Subcutaneous abdominal adipose tissue (tissue), 5 donors: ENCODE results near the gene VIPR2.

Experiments
- H3K27ac ChIP-seq: one replicate; pipeline ENCODE4 v1.7.0; 2013; ENCODE audit warnings: low read depth, mild to moderate bottlenecking, inconsistent platforms, low read length, moderate library complexity
- H3K27me3 ChIP-seq, 5 donors: one replicate each; pipeline ENCODE4 v1.7.0; 2013; ENCODE audit warnings: low read length in 5 of 5, inconsistent platforms in 1 of 5; ENCODE audit not compliant: control insufficient read depth in 5 of 5, insufficient read depth in 4 of 5
- H3K36me3 ChIP-seq, 5 donors: one replicate each; pipeline ENCODE4 v1.7.0; 2013; ENCODE audit warnings: low read length in 5 of 5; ENCODE audit not compliant: control insufficient read depth in 5 of 5, insufficient read depth in 5 of 5
- H3K4me1 ChIP-seq, 5 donors: one replicate each; pipeline ENCODE4 v1.7.0; 2013; ENCODE audit warnings: low read length in 5 of 5, mild to moderate bottlenecking in 3 of 5, moderate library complexity in 1 of 5; ENCODE audit not compliant: control insufficient read depth in 5 of 5, insufficient read depth in 5 of 5
- H3K4me3 ChIP-seq, 5 donors: one replicate each; pipeline ENCODE4 v1.7.0; 2013; ENCODE audit warnings: low read length in 5 of 5, low read depth in 1 of 5
- H3K9ac ChIP-seq, 5 donors: one replicate each; pipeline ENCODE4 v1.7.0; 2013; ENCODE audit warnings: low read length in 5 of 5, mild to moderate bottlenecking in 4 of 5, moderate library complexity in 3 of 5
- H3K9me3 ChIP-seq, 5 donors: one replicate each; pipeline ENCODE4 v1.7.0; 2013; ENCODE audit warnings: low read length in 5 of 5; ENCODE audit not compliant: control insufficient read depth in 5 of 5
- donor health status: healthy.
- donor health status: healthy.
- donor health status: healthy.
- donor health status: healthy.
- donor health status: healthy.

VIPR2 gene

DNA sequence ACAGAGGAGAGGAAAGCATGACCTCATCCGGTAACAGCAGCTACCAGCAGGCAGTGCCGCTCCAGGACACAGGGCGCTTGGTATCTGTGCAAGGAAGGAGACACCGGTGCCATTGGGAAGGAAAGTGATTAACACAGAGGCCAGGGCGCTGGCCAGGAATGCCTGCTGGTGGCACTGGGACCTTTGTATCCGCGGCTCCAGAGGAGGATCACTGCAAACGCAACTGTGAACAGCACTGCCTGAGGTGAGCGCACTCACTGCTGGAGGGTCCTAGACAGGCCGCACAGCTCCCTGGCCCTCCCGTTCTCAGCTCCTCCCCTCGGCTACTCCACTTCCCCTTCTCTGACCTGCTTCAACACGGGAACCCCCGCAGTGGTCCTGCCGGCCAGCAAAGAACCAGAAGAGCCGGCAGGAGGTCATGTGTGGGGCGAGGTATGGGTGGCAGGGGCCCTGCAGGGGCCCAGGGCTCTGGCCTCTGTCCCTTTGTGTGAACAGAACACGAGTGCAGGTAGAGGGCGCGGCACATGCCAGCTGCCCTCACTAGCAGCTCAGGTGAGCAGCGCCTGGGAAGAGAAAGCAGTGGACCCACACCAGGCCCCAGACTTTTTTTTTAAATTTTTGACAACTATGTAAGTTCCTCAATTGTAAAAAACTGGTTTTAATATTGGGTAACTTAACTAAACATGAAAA, 107.6 kb downstream of the VIPR2 start:
- Histone ChIP-seq H3K4me1 (peaks cover 0 to 5% (median 3%) of the 10 kb centered on the region in 5 donors), H3K27ac (no peak overlapping the region), H3K9me3 (no peaks in the 10 kb centered on the region), H3K36me3 (no peaks in the 10 kb centered on the region), H3K27me3 (peaks cover 0 to 18% (median 4%) of the 10 kb centered on the region in 5 donors), H3K4me3 (no peak overlapping the region), H3K9ac (no peak overlapping the region)

DNA sequence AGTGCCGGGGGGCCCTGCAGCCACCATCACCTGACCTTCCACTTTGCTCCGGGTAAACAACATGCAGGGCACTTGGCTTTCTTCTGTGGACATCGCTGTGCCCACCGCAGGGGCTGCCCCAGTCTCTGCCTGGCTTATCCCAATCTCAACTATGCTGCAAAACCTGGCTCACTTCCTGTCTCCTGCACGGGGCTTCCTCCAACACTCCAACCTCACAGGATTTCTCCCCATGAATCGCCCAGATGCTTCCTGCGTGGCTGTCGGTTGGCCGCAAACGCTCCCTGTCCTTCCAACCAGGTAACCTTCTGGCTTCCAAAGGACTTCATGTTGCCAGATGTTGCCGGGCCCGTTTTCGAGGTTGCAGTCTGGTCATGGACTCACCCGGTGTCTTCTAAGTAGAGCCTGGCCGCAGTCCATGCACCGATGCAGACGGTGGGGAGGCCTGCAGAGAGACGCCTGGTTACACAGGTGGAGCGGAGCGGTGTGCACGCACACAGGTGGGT, 109.0 kb downstream of the VIPR2 start:
- H3K9ac ChIP-seq = no peak overlapping the region
- peaks cover 0 to 19% (median 14%) of the 10 kb centered on the region in 5 donors for H3K4me1 ChIP-seq
- no peaks in the 10 kb centered on the region for H3K36me3 ChIP-seq
- H3K9me3 ChIP-seq = no peaks in the 10 kb centered on the region
- H3K27me3 ChIP-seq = peaks cover 0 to 18% (median 6%) of the 10 kb centered on the region in 5 donors
- no peak overlapping the region for H3K4me3 ChIP-seq
- H3K27ac ChIP-seq = no peak overlapping the region

DNA sequence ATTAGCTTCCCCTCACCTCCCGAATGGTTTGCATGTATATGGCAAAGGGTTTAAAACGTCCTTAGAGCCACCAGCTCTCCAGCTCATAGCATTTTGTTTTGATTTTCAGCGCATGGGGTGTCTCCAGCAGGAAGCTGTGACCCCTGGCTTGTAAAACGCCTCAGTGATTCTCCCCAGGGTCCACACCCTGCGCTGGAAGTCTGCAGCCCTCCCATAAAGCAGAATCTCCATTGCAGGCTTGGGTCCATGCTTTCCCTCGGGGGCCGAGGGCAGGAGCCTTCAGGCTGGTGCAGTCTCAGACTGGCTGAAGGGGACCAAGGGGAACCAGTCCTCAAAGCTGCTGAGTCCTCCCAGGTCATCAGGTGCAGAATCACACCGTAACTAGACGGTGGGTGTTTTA, 109.7 kb downstream of the VIPR2 start:
- Histone ChIP-seq H3K27ac (no peak overlapping the region), H3K9ac (no peak overlapping the region), H3K4me1 (peaks cover 0 to 24% (median 19%) of the 10 kb centered on the region in 5 donors), H3K4me3 (no peak overlapping the region), H3K9me3 (no peaks in the 10 kb centered on the region), H3K27me3 (peaks cover 0 to 18% (median 6%) of the 10 kb centered on the region in 5 donors), H3K36me3 (no peaks in the 10 kb centered on the region)

DNA sequence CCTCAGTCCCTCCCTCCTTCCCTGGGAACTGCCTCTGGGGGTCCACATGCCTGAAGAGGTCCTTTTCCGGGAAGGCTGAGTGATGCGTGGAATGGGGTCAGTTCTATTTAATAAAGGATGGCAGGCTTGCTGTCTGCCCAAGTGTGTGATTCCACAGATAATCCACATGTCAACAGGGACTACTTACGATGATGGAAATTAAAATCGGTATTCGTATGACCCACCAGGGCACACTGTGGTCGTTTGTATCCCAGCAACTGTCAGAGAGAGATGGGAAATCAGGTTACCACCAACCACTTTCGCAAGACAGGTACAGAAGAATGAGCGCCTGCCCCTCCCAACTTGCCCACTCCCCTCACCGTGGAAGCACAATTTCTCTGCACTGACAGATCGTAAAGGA, 110.3 kb downstream of the VIPR2 start:
- Histone ChIP-seq H3K4me3 (no peak overlapping the region), H3K27me3 (peaks cover 0 to 18% (median 6%) of the 10 kb centered on the region in 5 donors), H3K9ac (no peak overlapping the region), H3K9me3 (no peaks in the 10 kb centered on the region), H3K36me3 (no peaks in the 10 kb centered on the region), H3K4me1 (peaks cover 0 to 24% (median 19%) of the 10 kb centered on the region in 5 donors), H3K27ac (no peak overlapping the region)

DNA sequence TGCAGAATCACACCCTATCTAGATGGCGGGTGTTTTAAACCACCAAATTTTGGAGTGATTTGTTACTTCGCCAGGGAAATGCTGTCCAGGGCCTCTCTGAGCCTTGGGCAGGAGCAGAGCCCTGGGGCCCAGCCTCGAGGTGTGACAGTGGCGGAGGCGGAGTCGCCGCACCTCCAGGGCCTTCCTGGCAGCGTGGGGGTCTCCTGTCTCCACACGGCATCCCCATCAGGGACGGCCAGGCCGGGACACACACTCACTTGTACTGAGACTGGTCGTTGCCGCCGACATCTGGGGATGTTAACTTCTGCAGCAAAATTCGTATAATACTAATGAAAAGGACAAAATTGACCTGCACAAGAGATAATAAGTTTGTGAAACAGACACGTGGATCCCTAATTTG, 110.7 kb downstream of the VIPR2 start:
- Histone ChIP-seq H3K36me3 (no peaks in the 10 kb centered on the region), H3K4me3 (no peak overlapping the region), H3K27ac (no peak overlapping the region), H3K27me3 (peaks cover 0 to 18% (median 10%) of the 10 kb centered on the region in 5 donors), H3K4me1 (peaks cover 0 to 24% (median 19%) of the 10 kb centered on the region in 5 donors), H3K9ac (no peak overlapping the region), H3K9me3 (no peaks in the 10 kb centered on the region)

DNA sequence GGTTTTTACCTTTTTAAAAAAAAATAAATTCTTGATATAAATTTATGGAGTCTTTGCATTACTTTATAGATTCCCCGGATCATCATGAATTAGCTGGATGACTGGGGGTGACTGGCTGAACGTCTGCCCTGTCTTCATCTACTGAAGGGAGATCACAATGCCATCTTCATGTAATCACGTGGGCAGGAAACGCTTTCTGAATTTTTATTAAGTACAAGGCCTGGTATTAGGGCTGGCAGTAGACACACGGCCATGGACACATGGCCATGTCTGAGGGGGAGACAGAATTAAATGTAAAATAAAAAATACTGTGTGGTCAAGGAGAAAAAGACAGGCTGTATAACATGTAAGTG, 111.2 kb downstream of the VIPR2 start:
- Histone ChIP-seq H3K36me3 (no peaks in the 10 kb centered on the region), H3K27ac (no peak overlapping the region), H3K4me3 (no peak overlapping the region), H3K4me1 (peaks cover 0 to 24% (median 19%) of the 10 kb centered on the region in 5 donors), H3K27me3 (peaks cover 0 to 18% (median 11%) of the 10 kb centered on the region in 5 donors), H3K9me3 (no peaks in the 10 kb centered on the region), H3K9ac (no peak overlapping the region)

DNA sequence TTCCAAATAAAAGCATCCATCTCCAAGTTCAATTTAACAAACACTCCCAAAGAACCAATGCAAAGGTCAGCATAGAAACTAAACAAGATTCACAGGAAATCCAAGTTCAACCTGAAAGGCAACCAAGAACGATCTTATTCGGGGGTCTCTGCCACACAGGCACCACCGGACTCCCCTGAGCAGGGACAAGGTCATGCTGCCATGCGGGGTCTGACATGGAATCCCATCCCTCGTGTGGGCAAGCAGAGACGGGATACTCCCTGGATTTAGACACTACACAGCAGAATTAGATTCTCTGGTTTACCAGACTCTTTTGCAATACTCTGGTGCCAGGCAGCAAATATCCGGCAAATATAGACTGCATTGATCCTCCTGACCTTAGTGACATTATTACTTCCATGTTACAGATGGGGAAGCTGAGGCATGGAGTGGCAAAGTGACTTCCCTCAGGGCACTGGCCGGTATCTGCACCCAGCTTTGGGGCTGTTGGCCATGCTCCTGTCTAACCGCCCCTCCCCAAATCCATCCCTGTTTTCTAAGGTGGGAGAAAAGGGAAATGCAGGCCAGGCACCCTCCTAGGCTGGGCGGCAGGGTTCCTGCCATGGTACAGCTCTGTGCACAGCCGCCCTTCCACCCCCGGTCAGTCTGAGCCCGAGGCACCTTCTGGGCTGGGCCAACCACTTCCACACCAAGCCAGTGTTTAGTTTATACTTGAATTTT, 111.8 kb downstream of the VIPR2 start:
- no peaks in the 10 kb centered on the region for H3K36me3 ChIP-seq
- H3K9me3 ChIP-seq = no peaks in the 10 kb centered on the region
- H3K9ac ChIP-seq = no peak overlapping the region
- peaks cover 0 to 24% (median 19%) of the 10 kb centered on the region in 5 donors for H3K4me1 ChIP-seq
- no peak overlapping the region for H3K4me3 ChIP-seq
- peaks cover 3 to 23% (median 15%) of the 10 kb centered on the region in 5 donors for H3K27me3 ChIP-seq
- H3K27ac ChIP-seq = no peak overlapping the region

DNA sequence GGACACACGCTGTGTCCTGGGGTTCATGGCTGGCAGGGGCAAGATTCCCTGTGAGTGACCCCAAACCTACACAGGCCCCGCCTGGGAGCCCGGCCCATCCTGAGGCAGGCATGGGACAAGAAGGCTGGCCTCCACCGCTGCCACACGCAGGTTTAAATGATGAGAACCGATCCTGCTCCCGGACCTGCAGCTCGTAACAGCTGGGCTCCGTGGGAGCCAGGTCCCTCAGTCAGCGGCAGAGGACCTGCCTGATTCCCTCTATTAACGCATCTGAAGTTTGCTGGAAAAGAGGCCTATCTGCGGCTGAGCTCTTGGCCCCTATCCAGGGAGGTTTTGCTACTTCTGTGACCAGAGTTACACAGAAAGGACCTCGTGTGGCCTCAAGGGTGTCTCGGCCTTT, 112.3 kb downstream of the VIPR2 start:
- H3K27ac ChIP-seq = no peak overlapping the region
- peaks cover 6 to 28% (median 17%) of the 10 kb centered on the region in 5 donors for H3K27me3 ChIP-seq
- no peak overlapping the region for H3K9ac ChIP-seq
- peaks cover 0 to 24% (median 19%) of the 10 kb centered on the region in 5 donors for H3K4me1 ChIP-seq
- H3K36me3 ChIP-seq = no peaks in the 10 kb centered on the region
- no peaks in the 10 kb centered on the region for H3K9me3 ChIP-seq
- no peak overlapping the region for H3K4me3 ChIP-seq

DNA sequence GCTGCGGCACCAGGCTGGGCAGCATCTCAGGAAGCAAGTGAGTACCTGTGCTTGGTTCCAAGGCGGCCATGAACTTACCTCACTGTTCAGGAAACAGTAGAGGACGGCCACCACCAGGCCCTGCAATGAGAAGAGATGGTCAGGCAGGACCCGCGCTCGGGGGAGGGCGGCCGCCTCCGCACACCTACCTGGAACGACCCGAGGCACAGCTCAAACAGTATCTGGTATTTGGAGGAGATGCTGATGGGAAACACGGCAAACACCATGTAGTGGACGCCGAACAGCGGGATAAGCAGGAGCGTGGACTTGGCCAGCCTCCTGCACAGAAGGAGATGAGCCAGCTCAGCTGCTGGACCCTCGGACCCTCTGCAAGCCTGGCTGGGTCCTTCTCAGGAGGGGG, 112.9 kb downstream of the VIPR2 start:
- H3K9ac ChIP-seq = no peak overlapping the region
- no peaks in the 10 kb centered on the region for H3K9me3 ChIP-seq
- no peak overlapping the region for H3K27ac ChIP-seq
- H3K4me3 ChIP-seq = peak overlapping the region in 1 of 5 donors; percentile 77
- H3K27me3 ChIP-seq = peaks cover 6 to 33% (median 14%) of the 10 kb centered on the region in 5 donors
- peaks cover 2 to 24% (median 19%) of the 10 kb centered on the region in 5 donors for H3K4me1 ChIP-seq
- H3K36me3 ChIP-seq = no peaks in the 10 kb centered on the region

DNA sequence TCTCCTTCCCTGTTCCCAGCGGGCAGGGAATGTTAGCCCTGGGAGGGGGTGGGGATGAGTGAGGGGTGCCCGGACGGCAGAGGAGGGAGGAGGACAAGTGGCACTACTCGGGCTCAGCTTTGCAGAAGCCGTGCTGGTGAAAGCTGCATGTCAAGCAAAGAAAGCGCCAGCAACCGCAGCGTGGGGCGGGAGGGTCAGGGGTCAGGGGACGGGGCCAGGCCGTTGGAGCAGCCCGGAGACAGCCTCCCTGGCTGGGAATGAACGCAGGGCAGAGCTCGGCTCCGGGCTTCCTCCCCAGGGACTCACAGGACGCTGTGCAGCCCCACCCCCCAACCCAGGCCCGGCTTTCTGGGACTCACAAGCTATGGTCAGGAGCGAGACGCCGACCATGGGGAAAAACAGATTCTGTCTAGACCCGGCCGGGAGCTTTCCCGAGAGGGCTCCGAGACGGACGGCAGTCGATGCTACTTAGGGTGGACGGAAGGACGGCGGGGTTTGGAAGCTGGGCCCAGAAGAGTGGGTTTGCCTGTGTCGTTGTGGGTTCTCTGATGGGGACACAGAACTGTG, 113.4 kb downstream of the VIPR2 start:
- peak overlapping the region; percentile 59 to 77 (median 64) for H3K4me3 ChIP-seq
- H3K36me3 ChIP-seq = no peaks in the 10 kb centered on the region
- peaks cover 6 to 32% (median 14%) of the 10 kb centered on the region in 5 donors for H3K27me3 ChIP-seq
- peak overlapping the region in 3 of 5 donors; percentile 1 to 74 (median 33) for H3K9ac ChIP-seq
- no peaks in the 10 kb centered on the region for H3K9me3 ChIP-seq
- peaks cover 5 to 24% (median 19%) of the 10 kb centered on the region in 5 donors for H3K4me1 ChIP-seq
- no peak overlapping the region for H3K27ac ChIP-seq
